Stimulated activated naive B cell treated with anti-CD40 and anti-IgM and Interleukin-4, amounts not matched to agents 10 μg/mL and 1 μg/mL and 100 μg/mL, for 72 hours (primary cell): ENCODE results near the gene KCNH6.
A peak's percentile ranks its signal among the peaks of the same experiment; 100 is the strongest.

ENCODE experiments used
- ATAC-seq, 2 donors: fragments of 150-1000 bp; cut with Tn5 transposase; replicated peaks; 2 replicates each; pipeline ENCODE4 v1.10.0; 2021; ENCODE audit warnings: moderate library complexity in 1 of 2
- DNase-seq: peaks from one replicate; pipeline ENCODE4 v3.0.0; 2021
- H3K27ac Mint-ChIP-seq: one replicate; pipeline ENCODE4 v1.8.0; 2022; ENCODE audit warnings: mild to moderate bottlenecking, mixed read lengths
- H3K27me3 Mint-ChIP-seq, 2 donors: one replicate each; pipeline ENCODE4 v1.8.0; 2022; ENCODE audit warnings: mixed read lengths in 2 of 2
- H3K36me3 Mint-ChIP-seq, 2 donors: one replicate each; pipeline ENCODE4 v1.8.0; 2022; ENCODE audit warnings: mixed read lengths in 2 of 2, mild to moderate bottlenecking in 1 of 2
- H3K4me1 Mint-ChIP-seq, 2 donors: one replicate each; pipeline ENCODE4 v1.8.0; 2022; ENCODE audit warnings: mixed read lengths in 2 of 2, mild to moderate bottlenecking in 1 of 2
- H3K4me3 Mint-ChIP-seq, 2 donors: one replicate each; pipeline ENCODE4 v1.8.0; 2022; ENCODE audit warnings: mild to moderate bottlenecking in 2 of 2, mixed read lengths in 2 of 2, moderate library complexity in 1 of 2
- H3K9me3 Mint-ChIP-seq, 2 donors: one replicate each; pipeline ENCODE4 v1.8.0; 2022; ENCODE audit warnings: mixed read lengths in 2 of 2, mild to moderate bottlenecking in 1 of 2

KCNH6 gene

GRCh38 chr17:63523253-63523855, at the start of gene KCNH6:
Gene KCNH6, plus strand, starts transcription at chr17:63523358. Its CDS starts 56 bp downstream, at chr17:63523414.
- Mint-ChIP-seq H3K4me3 (peak within 1 kb of the TSS; percentile 8 to 58), H3K27ac (no peak within 1 kb of the TSS), H3K36me3 (peaks cover 0 to 3% of the 10 kb centered on the region in 2 donors), H3K9me3 (no peaks in the 10 kb centered on the region), H3K4me1 (peaks cover 7 to 9% of the 10 kb centered on the region in 2 donors), H3K27me3 (peaks cover 53 to 81% of the 10 kb centered on the region in 2 donors)
- ATAC-seq (peak in 1 of 2 donors; percentile 20), DNase-seq (no peak)

GRCh38 chr17:63474174-63474573, 49.0 kb upstream of the KCNH6 start:
- Mint-ChIP-seq H3K4me3 (no peak overlapping the region), H3K4me1 (peaks cover 28 to 35% of the 10 kb centered on the region in 2 donors), H3K36me3 (no peaks in the 10 kb centered on the region), H3K27ac (no peak overlapping the region), H3K27me3 (peaks cover 31 to 44% of the 10 kb centered on the region in 2 donors), H3K9me3 (no peaks in the 10 kb centered on the region)
- no peak for ATAC-seq
- no peak for DNase-seq

- H3K36me3 Mint-ChIP-seq, result no peaks in the 10 kb centered on the region
- ATAC-seq (no peak), DNase-seq (no peak)
- peaks cover 37 to 50% of the 10 kb centered on the region in 2 donors for H3K27me3 Mint-ChIP-seq
- H3K4me1 Mint-ChIP-seq, result peaks cover 30 to 39% of the 10 kb centered on the region in 2 donors
- H3K4me3 Mint-ChIP-seq, result peak overlapping the region in 1 of 2 donors; percentile 15
- no peak overlapping the region for H3K27ac Mint-ChIP-seq
- no peaks in the 10 kb centered on the region for H3K9me3 Mint-ChIP-seq
Measured at GRCh38 chr17:63474586-63475460, 48.3 kb upstream of the KCNH6 start.

- DNase-seq, result no peak
- no peak overlapping the region for H3K27ac Mint-ChIP-seq
- H3K4me3 Mint-ChIP-seq, result peak overlapping the region; percentile 47 to 68
Measured at GRCh38 chr17:63475491-63476412, 47.4 kb upstream of the KCNH6 start.

GRCh38 chr17:63476459-63476853, 46.7 kb upstream of the KCNH6 start:
- H3K9me3 Mint-ChIP-seq, result no peaks in the 10 kb centered on the region
- peaks cover 42 to 50% of the 10 kb centered on the region in 2 donors for H3K27me3 Mint-ChIP-seq

More at GRCh38 chr17:63475491-63476412, 47.4 kb upstream of the KCNH6 start:
- H3K36me3 Mint-ChIP-seq, result no peaks in the 10 kb centered on the region
- no peaks in the 10 kb centered on the region for H3K9me3 Mint-ChIP-seq
- H3K4me1 Mint-ChIP-seq, result peaks cover 30 to 39% of the 10 kb centered on the region in 2 donors
- H3K27me3 Mint-ChIP-seq, result peaks cover 41 to 54% of the 10 kb centered on the region in 2 donors
- no peak for ATAC-seq

GRCh38 chr17:63476854-63477479, 46.2 kb upstream of the KCNH6 start, which contains the start of gene ACE:
Gene ACE, plus strand, starts transcription at chr17:63477061. Its CDS starts 34 bp downstream, at chr17:63477095.
- H3K4me1 Mint-ChIP-seq, result peaks cover 30 to 39% of the 10 kb centered on the region in 2 donors
- peak within 1 kb of the TSS; percentile 42 for H3K27ac Mint-ChIP-seq
- H3K27me3 Mint-ChIP-seq, result peaks cover 42 to 46% of the 10 kb centered on the region in 2 donors
- H3K4me3 Mint-ChIP-seq, result peak within 1 kb of the TSS; percentile 87 to 88
- H3K9me3 Mint-ChIP-seq, result no peaks in the 10 kb centered on the region
- peak; percentile 59 to 71 for ATAC-seq
- H3K36me3 Mint-ChIP-seq, result no peaks in the 10 kb centered on the region
- DNase-seq, result no peak

More at GRCh38 chr17:63476459-63476853, 46.7 kb upstream of the KCNH6 start:
- Mint-ChIP-seq H3K4me1 (peaks cover 30 to 39% of the 10 kb centered on the region in 2 donors), H3K27ac (no peak overlapping the region), H3K4me3 (peak overlapping the region in 1 of 2 donors; percentile 68), H3K36me3 (no peaks in the 10 kb centered on the region)
- ATAC-seq (peak; percentile 14 to 20), DNase-seq (no peak)

- ATAC-seq, result peak; percentile 10 to 30
- no peak for DNase-seq
- Mint-ChIP-seq H3K9me3 (no peaks in the 10 kb centered on the region), H3K27ac (peak overlapping the region; percentile 42), H3K36me3 (no peaks in the 10 kb centered on the region), H3K4me3 (peak overlapping the region; percentile 87 to 88), H3K27me3 (peaks cover 48 to 53% of the 10 kb centered on the region in 2 donors), H3K4me1 (peaks cover 30 to 39% of the 10 kb centered on the region in 2 donors)
Measured at GRCh38 chr17:63477480-63478440, 45.4 kb upstream of the KCNH6 start.

- ATAC-seq, result peak; percentile 87 to 89
Measured at GRCh38 chr17:63478814-63479494, 44.2 kb upstream of the KCNH6 start.

GRCh38 chr17:63479495-63480184, 43.5 kb upstream of the KCNH6 start:
- Mint-ChIP-seq H3K27me3 (peaks cover 54 to 65% of the 10 kb centered on the region in 2 donors), H3K27ac (no peak overlapping the region), H3K9me3 (no peaks in the 10 kb centered on the region), H3K4me3 (no peak overlapping the region), H3K36me3 (no peaks in the 10 kb centered on the region), H3K4me1 (peaks cover 29 to 38% of the 10 kb centered on the region in 2 donors)
- no peak for ATAC-seq
- no peak for DNase-seq

More at GRCh38 chr17:63478814-63479494, 44.2 kb upstream of the KCNH6 start:
- Mint-ChIP-seq H3K4me3 (peak overlapping the region; percentile 35 to 37), H3K27ac (no peak overlapping the region), H3K4me1 (peaks cover 30 to 39% of the 10 kb centered on the region in 2 donors), H3K36me3 (no peaks in the 10 kb centered on the region), H3K9me3 (no peaks in the 10 kb centered on the region), H3K27me3 (peaks cover 54 to 65% of the 10 kb centered on the region in 2 donors)
- peak; percentile 68 for DNase-seq

GRCh38 chr17:63480192-63480784, 42.9 kb upstream of the KCNH6 start:
- H3K4me1 Mint-ChIP-seq, result peaks cover 25 to 31% of the 10 kb centered on the region in 2 donors
- H3K4me3 Mint-ChIP-seq, result no peak overlapping the region
- ATAC-seq, result no peak
- no peak overlapping the region for H3K27ac Mint-ChIP-seq
- DNase-seq, result no peak
- H3K27me3 Mint-ChIP-seq, result peaks cover 50 to 61% of the 10 kb centered on the region in 2 donors
- no peaks in the 10 kb centered on the region for H3K36me3 Mint-ChIP-seq
- no peaks in the 10 kb centered on the region for H3K9me3 Mint-ChIP-seq

- H3K4me1 Mint-ChIP-seq, result peaks cover 18 to 25% of the 10 kb centered on the region in 2 donors
- no peak for DNase-seq
- peaks cover 43 to 54% of the 10 kb centered on the region in 2 donors for H3K27me3 Mint-ChIP-seq
- H3K36me3 Mint-ChIP-seq, result no peaks in the 10 kb centered on the region
- H3K27ac Mint-ChIP-seq, result no peak overlapping the region
- no peaks in the 10 kb centered on the region for H3K9me3 Mint-ChIP-seq
- no peak overlapping the region for H3K4me3 Mint-ChIP-seq
- ATAC-seq, result no peak
Measured at GRCh38 chr17:63480826-63481487, 42.2 kb upstream of the KCNH6 start.
